GM18867 (cell line): ENCODE measurements around the gene BLTP3A.

ENCODE experiments used
- ATAC-seq: cut with Tn5 transposase; IDR thresholded peaks from one replicate; pipeline ENCODE4 v1.9.1; 2021; ENCODE audit warnings: mild to moderate bottlenecking, moderate library complexity; ENCODE audit not compliant: unreplicated experiment

Gene BLTP3A

DNA sequence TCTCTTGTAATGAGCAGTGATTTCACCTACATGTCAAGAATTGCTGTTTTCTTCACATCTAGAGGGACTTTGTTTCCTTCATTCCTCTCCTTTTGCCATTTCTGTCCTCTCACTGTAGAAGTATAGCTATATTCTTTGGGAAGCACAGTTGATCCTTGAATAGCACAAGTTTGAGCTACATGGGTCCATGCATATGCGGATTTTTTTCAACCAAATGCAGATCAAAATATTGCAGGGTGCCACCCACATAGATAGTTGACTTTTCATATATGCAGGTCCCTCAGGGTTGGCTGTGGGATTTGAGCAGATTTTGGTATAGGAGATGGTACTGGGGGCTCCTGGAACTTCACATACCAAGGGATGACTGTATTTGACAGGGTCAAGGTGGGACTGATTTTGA lies 41.1 kb downstream of the BLTP3A start:
- ATAC-seq: no peak

DNA sequence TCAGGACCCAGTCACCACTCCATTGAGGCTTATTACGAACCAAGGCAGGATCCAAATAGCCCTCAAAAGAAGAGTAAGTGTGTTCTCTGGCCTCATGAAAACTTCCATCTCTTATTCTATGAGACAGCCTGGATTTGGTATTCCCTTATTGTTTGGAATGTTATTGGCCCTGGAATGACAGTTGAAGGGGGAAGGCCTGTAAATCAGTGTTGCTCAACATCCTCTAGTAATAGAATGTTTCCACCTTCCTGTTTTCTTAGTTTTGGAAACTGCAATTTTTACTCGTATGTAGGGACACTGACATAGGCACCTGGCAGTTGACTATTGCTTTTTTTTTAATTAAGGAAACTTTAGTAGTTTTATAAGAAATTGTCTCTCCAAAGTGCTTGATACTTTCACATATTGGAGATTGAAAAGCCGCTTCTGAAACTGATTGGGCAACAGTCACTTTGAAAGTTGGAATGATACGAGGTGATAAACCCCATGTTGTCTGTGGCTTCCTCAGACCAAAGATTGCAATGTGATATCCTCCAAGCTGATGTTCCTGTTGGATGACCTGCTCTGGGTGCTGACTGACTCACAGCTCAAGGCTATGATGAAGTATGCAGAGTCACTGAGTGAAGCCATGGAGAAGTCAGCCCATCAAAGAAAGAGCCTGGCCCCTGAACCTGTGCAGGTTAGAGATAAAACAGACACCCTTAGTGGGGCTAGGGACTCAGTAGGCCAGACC lies 43.1 kb downstream of the BLTP3A start:
- no peak for ATAC-seq

DNA sequence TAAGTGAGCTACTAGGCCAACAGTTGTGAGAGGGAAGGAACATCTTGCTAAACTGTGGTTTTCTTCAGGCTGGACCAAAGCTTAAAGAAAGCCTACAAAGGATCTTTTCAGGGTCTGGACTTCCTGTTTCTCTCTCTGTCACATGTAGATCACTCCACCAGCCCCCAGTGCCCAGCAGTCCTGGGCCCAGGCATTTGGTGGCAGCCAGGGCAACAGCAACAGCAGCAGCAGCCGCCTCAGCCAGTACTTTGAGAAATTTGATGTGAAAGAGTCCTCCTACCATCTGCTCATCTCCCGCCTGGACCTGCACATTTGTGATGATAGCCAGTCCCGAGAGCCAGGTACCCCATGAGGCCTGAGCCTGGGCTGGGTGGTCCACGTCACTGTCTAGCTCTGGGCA lies 44.1 kb downstream of the BLTP3A start:
- no peak for ATAC-seq

DNA sequence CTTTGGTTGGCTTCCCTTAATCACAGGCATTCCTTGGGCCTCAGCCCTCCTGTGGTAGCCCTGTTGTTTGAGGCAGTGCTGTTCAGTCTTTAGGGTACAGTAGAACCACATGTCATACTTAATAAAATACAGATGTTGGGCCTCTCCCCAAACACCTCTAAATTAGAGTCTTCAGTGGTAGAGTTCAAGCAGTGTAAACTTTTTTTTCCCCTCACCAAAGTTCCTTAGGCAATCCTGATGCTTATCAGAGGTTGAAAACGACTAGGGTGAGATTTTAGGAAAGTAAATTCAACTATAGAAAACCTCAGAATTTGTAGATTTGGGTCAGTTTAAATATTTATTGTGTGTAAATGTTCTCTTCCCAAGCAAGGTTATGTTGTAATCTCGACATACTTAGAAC lies 44.6 kb downstream of the BLTP3A start:
- no peak for ATAC-seq

DNA sequence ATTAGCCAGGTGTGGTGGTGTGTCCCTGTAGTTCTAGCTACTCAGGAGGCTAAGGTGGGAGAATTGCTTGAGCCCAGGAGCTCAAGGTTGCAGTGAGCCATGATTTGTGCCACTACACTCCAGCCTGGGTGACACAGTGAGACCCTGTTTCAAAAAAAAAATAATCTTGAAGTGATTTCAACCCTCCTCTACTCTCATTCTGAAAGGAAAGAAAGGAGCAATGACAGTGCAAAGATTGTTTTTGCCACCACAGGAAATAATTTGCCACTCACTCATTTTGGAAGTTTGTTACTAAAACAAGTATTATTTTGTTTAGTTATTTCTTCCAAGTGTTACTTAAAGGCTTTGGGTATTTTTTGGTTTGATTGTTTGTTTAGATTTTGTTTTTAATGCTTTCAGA lies 45.6 kb downstream of the BLTP3A start:
- ATAC-seq: no peak

DNA sequence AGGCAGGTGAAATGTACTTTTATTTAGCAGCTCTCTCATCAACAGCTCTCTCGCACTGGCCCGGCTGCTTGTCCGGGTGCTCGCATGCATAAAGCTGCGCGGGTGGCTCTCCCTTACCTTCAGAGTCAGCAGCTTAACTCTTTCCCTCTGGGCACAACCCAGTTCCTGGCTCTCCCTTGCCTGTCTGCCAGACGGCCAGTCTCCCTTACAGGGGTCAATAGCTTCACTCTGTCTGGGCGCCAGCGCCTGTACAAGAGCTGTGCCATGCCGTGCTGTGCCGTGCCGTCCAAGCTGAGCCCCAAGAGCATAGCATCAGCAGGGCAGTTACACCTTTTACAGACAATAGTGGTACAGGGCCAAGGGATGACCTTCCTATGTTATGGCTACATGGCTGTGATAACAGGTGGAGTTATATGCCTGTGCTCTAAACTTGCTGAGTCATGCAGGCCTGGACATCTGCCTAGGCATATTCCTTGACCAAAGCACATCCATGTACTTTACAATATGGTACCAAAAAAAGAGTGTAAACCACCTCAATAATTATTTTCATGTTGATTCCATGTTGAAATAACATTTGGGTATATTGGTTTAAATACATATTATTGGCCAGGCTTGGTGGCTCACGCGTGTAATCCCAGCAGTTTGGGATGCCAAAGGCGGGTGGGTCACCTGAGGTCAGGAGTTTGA lies 47.9 kb downstream of the BLTP3A start:
- no peak for ATAC-seq
